A204.1 (cell line): ENCODE results near the gene CRYBB1.
"Not testable (repeated sequence)": the region's sequence is repeated elsewhere in the genome, so short reads cannot be mapped to it uniquely, and the experiment has no call there.

Source experiments
- FAIRE-seq: peaks from 2 replicates; lab custom pipeline; 2012; peaks lifted over from hg19 to GRCh38; lab: Jason Lieb, UNC

Gene CRYBB1

DNA sequence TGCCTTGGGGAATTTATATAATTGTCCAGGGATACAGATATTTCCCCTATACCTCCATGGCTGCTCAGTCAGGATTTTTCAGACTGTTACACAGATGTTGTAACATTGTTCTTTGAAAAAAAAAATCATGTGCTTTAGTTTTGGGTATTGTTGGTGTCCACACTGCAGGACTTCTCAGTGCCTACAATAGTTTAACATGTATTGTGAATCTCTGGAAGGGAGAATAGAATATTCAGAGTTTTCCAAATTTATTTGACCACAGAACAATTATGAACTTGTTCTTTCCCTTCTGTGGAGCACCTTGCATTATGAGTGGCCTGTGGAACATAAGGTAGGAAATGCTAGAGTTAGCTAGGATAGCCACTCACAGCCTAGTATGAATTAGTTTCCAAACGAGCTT is 18.5 kb upstream of the CRYBB1 start:
- no peak for FAIRE-seq

DNA sequence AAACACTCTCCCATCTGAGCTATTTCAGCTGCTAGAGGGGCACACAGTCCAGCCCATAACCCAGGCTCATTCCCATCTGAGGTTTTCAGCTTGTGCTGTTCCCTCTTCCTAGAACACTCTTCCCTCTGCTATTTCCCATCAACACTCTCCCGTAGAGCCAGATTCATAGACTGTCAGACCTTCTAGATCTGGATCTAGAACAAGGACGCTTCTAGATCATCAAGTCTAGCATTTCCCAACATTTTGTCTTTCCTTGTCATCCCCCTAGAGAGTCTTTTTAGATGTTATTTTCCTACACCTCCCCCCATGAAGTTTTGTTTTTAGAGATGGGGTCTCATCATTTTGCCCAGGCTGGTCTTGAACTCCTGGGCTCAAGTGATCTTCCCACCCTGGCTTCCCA is 17.3 kb upstream of the CRYBB1 start:
- no peak for FAIRE-seq

DNA sequence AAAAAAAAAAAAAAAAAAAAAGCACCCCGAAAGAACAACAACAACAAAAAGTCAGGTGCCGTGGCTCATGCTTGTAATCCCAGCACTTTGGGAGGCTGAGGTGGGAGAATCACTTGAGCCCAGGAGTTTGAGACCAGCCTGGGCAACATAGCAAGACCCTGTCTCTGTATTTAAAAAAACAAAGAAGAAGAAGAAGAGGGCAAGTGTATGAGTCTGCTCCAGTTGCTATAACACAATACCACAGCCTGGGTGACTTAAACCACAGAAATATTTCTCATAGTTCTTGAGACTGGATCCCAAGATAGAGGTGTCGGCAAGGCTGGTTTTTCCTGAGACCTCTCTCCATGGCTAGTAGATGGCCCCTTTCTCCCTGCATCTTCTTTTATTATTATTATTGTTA is 16.4 kb upstream of the CRYBB1 start:
- FAIRE-seq, result no peak

DNA sequence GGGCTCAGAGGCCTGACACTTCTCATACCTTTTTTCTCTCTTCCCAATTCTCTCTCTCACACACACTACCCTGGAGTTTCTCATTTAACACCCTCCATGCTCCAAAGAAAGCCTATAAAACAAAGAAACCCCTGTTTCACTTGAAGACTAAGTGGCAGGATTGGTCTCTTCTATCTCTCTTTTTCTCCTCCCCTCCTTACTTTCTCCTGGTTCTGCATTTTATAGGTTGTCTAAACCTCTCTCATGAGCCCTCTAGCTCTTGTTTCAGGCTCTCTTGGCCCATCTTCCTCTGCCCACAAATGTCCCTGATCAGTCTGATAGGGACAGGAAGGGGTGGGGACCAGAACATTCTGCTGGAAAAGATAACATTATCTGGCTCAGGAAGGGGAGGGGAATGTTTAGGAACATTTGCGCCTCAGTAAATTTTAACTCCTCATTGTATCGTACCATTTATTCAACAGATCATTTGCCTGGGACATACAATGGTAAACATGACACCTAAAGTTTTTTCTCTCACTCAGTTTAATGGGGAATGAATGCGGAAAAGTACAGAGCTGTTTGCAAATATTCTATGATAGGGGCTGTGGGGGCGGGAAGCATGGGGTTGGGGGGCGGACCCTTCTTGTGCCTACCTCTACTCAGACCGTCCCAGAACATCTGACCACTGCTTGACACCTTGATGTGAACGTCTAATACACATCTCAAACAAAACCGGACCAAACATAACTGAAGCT is 14.8 kb upstream of the CRYBB1 start:
- FAIRE-seq, result no peak

DNA sequence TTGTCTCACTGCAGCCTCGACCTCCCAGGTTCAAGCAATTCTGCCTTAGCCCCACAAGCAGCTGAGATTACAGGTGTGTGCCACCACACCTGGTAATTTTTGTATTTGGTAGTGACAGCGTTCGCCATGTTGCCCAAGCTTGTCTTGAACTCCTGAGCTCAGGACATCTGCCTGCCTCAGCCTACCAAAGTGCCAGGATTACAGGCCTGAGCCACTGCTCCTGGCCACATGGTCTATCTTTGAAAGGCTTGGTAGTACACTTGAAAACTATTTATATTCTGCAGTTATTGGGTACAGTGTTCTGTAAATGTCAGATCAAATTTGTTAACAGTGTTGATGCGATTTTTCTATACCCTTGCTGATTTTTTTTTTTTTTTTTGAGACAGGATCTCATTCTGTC is 13.5 kb upstream of the CRYBB1 start:
- no peak for FAIRE-seq

DNA sequence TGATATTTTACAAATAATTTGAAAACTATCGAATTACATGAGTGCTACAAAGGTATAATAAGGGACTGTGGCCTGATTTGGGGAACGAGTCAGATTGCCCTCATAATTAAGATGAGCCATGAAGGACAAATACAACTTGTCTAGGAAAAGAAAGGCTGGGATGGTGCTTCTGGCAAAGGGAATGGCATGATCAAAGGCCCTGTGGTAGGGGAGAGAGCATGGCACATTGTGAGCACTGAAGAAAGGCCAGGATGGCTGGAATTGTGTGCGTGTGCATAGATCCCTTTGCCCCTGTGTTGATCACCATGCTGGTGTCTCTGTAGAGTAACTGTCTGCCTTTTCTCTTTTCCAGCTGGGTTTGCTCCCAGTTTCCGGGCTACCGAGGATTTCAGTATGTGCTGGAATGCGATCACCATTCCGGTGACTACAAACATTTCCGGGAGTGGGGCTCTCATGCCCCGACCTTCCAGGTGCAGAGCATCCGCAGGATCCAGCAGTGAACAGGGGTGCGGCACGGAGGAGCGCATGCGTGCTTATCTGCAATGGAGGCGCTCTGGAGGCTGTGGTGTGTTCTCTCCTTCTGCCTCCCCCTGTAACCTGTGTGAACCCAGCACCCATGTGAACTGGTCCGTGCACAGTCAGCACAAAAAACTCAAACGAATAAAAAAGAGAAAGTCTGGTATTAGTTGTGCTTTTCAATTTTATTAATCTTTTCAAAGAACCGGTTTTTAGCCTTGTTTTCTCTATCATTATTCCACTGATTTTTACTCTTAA is 12.3 kb upstream of the CRYBB1 start:
- FAIRE-seq, result no peak

DNA sequence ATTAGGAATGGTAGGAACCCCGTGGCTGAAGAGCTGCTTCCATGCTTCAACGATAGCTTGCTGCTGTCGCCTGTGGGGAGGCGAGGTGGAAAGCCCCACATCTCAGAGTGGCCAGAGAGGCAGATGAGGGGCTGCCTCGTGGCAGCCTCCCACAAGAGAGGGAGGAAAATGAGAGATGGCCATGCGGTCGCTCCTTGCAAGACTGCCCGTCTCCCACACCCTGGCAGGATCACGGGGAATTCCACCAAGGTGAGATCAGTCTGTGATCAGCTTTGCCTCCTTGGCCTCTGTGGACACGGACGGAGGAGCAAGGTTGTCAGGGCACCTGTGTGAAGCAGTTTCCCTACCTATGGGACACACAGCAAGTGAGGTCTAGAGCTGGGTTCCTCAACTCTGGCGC is 7.0 kb upstream of the CRYBB1 start:
- FAIRE-seq, result no peak

DNA sequence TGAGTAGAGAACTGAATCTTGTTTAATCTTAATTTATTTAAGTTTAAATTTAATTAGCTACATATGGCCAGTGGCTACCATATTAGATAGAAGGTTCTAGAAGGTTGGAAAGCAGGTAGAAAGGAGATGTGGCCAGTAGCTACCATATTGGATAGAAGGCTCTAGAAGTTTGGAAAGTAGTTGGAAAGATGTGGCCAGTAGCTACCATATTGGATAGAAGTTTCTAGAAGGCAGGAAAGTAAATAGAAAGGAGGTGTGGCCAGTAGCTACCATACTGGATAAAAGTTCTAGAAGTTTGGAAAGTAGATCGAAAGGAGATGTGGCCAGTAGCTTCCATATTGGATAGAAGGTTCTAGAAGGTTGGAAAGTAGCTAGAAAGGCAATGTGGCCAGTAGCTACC is 6.2 kb upstream of the CRYBB1 start:
- FAIRE-seq, result no peak

DNA sequence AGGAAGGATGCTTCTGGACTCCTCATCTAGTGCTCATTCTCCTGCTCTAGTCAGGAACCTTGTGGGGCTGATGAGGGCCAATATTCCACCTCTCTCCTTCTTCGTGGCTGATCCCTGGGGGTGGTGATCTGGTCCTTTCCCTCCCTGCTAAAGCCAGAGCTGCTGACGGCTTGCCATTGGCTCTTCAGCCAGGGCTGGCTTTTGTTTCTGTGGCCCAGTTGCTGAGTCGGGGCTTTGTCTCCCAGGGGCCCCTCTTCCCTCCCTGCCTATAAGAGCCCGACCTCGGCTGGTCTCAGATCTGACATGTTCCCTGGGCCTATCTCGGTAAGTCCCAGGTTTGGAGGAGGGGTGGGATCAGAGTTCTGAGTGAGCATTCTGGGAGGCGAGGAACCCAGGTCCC is 3.8 kb upstream of the CRYBB1 start, which contains the start of gene CRYBA4:
TSS of gene CRYBA4 (plus strand) at position 301 of the 400 bp plus-strand sequence. CDS start 634 bp downstream, outside the sequence.
- FAIRE-seq, result no peak

GRCh38 chr22:26620197-26620596 is 2.4 kb upstream of the CRYBB1 start:
- FAIRE-seq, result no peak

- FAIRE-seq, result no peak
Observed at GRCh38 chr22:26619510-26619909, 1.7 kb upstream of the CRYBB1 start.

DNA sequence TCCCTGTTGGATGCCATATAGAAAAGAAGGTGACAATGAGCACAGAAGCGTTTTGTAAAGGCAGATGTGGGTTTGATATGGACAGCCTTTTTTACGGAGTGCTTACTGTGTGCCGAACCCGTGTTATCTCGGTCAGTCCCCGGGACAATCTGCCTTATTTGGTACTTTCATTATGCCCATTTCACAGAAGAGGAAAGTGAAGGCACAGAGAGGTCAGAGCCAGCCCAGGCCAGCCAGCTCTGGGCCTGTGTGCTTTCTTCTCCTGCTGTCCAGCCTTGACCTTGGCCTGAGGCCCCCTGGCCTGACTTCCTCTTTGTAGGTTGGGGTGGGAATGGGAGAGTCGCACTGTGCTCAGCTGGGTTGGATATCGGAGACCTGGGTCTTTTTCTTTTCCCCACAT is 628 bp upstream of the CRYBB1 start:
- no peak for FAIRE-seq

DNA sequence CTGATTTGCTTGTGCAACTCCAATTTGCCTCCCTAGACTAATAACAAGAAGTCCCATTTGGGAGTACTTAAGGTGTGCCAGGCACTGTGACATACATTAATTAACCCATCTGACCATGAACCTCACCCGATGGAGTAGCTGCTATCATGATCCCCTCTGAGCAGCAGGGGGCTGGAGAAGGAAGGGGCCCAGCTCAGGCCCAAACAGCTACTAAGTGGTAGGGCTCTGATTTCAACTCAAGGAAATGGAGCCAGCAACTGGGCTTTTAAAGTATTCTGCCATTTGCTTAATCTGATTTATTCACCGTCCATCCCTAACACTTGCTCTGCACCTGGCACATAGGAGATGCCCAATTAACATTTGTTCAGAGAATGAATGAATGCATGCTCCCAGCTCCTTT is 1.2 kb downstream of the CRYBB1 start:
- FAIRE-seq, result no peak

- no peak for FAIRE-seq
Observed at GRCh38 chr22:26615830-26616435, 1.9 kb downstream of the CRYBB1 start.

DNA sequence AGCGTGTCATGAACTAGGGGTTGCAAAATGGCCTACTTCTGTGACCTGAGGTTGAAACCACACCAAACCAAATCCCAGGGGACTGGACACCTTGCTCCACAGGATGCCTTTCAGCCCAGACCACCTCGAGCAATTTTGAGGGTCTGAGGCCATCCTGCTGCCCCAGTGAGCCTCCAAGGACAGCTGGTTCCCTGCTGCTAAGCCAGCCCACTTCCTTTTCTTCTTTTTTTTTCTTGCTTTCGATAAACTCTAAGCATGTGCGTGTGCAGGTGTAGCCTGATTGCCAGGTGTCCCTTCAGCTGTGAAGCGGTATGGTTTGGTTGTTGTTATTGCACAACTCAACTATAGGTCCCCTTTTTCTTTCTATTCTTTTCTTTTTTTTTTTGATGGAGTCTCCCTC is 2.7 kb downstream of the CRYBB1 start:
- no peak for FAIRE-seq

DNA sequence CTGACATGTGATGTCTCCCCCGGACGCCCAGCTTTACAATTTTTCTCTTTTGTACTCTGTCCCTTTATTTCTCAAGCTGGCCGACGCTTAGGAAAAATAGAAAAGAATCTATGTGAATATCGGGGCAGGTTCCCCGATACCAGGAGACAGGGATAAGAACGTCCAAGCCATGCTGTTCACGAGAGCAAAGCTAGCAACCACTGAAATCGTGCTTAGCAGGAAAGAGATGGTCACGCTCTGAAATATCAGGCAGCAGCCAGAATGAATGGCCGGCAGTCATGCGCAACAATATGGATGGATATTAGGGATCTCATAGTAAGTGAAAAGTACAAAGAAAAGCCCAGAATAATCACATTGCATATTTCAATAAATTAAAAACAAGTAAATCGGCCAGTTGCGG is 3.5 kb downstream of the CRYBB1 start:
- FAIRE-seq, result no peak

DNA sequence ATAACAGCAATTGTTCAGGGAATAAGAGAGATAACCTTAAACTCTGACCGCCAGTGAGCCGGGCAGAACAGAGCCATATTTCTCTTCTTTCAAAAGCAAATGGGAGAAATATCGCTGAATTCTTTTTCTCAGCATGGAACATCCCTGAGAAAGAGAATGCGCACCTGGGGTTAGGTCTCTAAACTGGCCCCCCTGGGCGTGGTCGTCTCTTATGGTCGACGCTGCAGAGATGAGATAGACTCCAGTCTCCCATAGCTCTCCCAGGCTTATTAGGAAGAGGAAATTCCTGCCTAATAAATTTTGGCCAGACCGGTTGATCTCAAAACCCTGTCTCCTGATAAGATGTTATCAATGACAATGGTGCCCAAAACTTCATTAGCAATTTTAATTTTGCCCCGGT is 4.1 kb downstream of the CRYBB1 start:
- FAIRE-seq, result not testable (repeated sequence)

- no peak for FAIRE-seq
Observed at GRCh38 chr22:26612652-26613051, 5.2 kb downstream of the CRYBB1 start.

DNA sequence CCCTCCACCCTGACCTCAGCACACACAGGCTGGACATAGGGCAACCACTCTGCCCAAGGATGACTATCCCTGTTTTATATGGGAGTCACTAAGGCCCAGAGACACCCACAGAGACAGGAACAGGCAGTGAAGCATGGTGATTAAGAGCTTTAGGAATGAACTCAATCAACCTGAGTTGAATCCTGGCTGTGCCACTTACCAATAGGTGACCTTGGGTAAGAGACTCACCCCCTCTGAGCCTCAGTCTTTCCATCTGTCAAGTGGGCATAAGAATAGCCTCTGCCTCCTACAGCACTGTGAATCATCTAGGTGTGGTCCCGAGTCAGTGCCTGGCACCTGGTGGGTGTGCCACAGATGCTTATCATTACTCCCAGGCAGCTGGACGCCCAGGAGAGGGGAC is 6.8 kb downstream of the CRYBB1 start:
- no peak for FAIRE-seq

DNA sequence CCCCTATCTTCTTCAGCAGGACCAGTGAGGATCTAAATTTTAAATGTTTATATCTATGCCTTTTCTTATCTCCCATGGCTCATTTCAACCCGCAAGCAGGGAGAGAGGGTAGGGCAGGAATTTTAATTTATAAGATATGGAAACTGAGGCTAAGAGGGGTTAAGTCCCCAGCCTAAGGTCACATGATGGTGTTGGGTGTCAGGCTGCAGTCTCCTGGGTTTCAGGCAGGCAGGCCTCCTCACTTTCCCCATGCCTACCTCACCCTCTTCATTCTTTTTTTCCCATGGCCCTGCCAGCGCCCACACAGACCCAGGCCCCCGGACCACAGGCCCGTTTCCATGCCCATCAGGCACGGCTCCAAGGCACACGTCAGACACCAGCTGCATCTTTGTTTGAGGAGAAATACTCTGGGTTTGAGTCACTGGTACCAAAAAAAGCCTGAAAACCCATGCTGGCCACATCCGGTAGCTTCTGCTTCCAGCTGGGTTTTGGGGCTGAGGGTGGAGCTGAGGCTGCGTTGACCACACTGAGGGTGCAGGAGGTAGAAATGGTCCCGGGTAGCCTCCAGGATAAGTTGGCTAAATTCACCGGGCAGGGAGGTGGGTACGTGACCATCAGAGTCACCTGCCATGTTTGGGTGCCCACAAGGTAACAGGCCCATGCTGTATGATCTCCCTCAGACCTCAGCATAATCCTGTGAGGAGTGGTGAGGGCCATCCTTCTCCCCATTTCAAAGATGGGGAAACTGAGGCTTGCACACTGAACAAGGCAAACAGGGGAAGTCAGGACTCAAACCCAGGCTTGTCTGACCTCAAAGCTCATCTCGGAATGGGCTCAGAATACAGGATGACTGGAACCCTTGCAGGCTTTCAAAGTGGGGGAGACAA is 7.5 kb downstream of the CRYBB1 start:
- FAIRE-seq, result no peak

DNA sequence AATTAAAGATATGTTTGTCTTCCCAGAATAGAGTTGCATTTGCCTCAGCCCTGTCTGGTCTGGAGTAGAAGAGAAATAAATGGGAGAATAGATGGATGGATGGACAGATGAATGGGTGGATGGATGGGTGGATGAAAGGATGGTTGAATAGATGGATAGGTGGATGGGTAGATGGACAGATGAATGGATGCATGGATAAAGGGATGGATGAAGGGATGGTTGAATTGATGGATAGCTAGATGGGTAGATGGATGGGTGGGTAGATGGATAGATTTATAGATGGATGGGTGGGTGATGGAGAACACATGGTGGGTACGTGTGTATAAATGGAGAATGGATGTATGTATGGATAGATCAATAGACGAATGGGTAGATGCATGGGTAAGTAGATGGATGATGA is 8.5 kb downstream of the CRYBB1 start:
- no peak for FAIRE-seq

- FAIRE-seq, result no peak
Observed at GRCh38 chr22:26608129-26608528, 9.7 kb downstream of the CRYBB1 start.
